Natural killer cell (primary cell): Measurements from ENCODE around the gene TMEM187. TPM values are rescaled to one million over a fixed set of nuclear protein-coding genes. Genes with fewer than 3 reads are reported as not detected.

ENCODE experiments used
- ATAC-seq, 3 donors: fragments of 150-1000 bp in 2 of 3; fragments of 200-7000 bp in 1 of 3; cut with Tn5 transposase; 1 replicate in 1 of 3; 2 replicates in 2 of 3; pipeline ENCODE4 v1.10.0; 2021; ENCODE audit warnings: mild to moderate bottlenecking in 2 of 3, moderate library complexity in 2 of 3
- DNase-seq, 2 donors: peaks; one replicate each; pipeline versions ENCODE4 v3.0.0 to v3.0.0-alpha.2; 2013 to 2021; ENCODE audit warnings: mixed read lengths in 1 of 2
- H3K27ac ChIP-seq: one replicate; pipeline ENCODE4 v1.5.1; 2013; ENCODE audit warnings: mild to moderate bottlenecking, low read length
- H3K27me3 ChIP-seq: one replicate; pipeline ENCODE4 v1.6.1; 2013; ENCODE audit warnings: low read length; ENCODE audit not compliant: control insufficient read depth, insufficient read depth
- H3K36me3 ChIP-seq: one replicate; pipeline ENCODE4 v1.6.1; 2013; ENCODE audit warnings: low read length; ENCODE audit not compliant: control insufficient read depth, insufficient read depth
- H3K4me1 ChIP-seq: one replicate; pipeline ENCODE4 v1.6.1; 2013; ENCODE audit warnings: low read length; ENCODE audit not compliant: control insufficient read depth, insufficient read depth
- H3K4me3 ChIP-seq: one replicate; pipeline ENCODE4 v1.5.1; 2013; ENCODE audit warnings: low read length
- H3K9me3 ChIP-seq: one replicate; pipeline ENCODE4 v1.6.1; 2013; ENCODE audit warnings: low read length; ENCODE audit not compliant: control insufficient read depth, insufficient read depth
- H3K27ac Mint-ChIP-seq, 2 donors: one replicate each; pipeline ENCODE4 v1.8.0; 2022; ENCODE audit warnings: mild to moderate bottlenecking in 2 of 2, mixed read lengths in 2 of 2, moderate library complexity in 1 of 2
- H3K27me3 Mint-ChIP-seq, 2 donors: one replicate each; pipeline ENCODE4 v1.8.0; 2022; ENCODE audit warnings: low read depth in 2 of 2, mixed read lengths in 2 of 2
- H3K36me3 Mint-ChIP-seq: one replicate; pipeline ENCODE4 v1.8.0; 2022; ENCODE audit warnings: mixed read lengths
- H3K4me1 Mint-ChIP-seq, 2 donors: one replicate each; pipeline ENCODE4 v1.8.0; 2022; ENCODE audit warnings: mixed read lengths in 2 of 2
- H3K4me3 Mint-ChIP-seq: one replicate; pipeline ENCODE4 v1.8.0; 2022; ENCODE audit warnings: mild to moderate bottlenecking, moderate library complexity, mixed read lengths
- H3K9me3 Mint-ChIP-seq, 2 donors: one replicate each; pipeline ENCODE4 v1.8.0; 2022; ENCODE audit warnings: mixed read lengths in 2 of 2
- WGBS: methylation state at CpG from one replicate; pipeline ENCODE4 v1.1.7; 2013; ENCODE audit warnings: missing lambda C conversion rate; ENCODE audit not compliant: insufficient coverage; 5-methylcytosine and 5-hydroxymethylcytosine counted together
- intact Hi-C: fragments of 100-400 bp; cut with micrococcal nuclease; formaldehyde crosslinking; loops from one replicate; pipeline ENCODE4 v1.14.2; 2022
- total RNA-seq, 4 donors: library from RNA; stranded (reverse); fragments of 120-200 nt in 1 of 4; gene quantifications; one replicate each; pipeline versions ENCODE4 v1.2.3 to v1.2.4, GENCODE V29; 2013 to 2022
- TF ChIP-seq, protein P1 (sequence below): fragments of 200-600 bp; IDR thresholded peaks from one replicate; pipeline ENCODE4 v1.8.0; 2022; ENCODE audit warnings: antibody characterized with exemption

TMEM187 gene
- total RNA-seq, 3 donors from 2014 or later (not counting 1 experiment from before 2014, with no cell fraction given), result 1.2 to 4.3 (median 1.4) TPM

GRCh38 chrX:153981771-153982533, 9.4 kb downstream of the TMEM187 start:
- intact Hi-C loops, result no loop called here
- H3K4me1 ChIP-seq, result peaks cover 67% of the 10 kb centered on the region
- peak in 1 of 2 donors; percentile 79 for DNase-seq

GRCh38 chrX:153983321-153983801, 10.8 kb downstream of the TMEM187 start:
- TF ChIP-seq, protein P1, sequence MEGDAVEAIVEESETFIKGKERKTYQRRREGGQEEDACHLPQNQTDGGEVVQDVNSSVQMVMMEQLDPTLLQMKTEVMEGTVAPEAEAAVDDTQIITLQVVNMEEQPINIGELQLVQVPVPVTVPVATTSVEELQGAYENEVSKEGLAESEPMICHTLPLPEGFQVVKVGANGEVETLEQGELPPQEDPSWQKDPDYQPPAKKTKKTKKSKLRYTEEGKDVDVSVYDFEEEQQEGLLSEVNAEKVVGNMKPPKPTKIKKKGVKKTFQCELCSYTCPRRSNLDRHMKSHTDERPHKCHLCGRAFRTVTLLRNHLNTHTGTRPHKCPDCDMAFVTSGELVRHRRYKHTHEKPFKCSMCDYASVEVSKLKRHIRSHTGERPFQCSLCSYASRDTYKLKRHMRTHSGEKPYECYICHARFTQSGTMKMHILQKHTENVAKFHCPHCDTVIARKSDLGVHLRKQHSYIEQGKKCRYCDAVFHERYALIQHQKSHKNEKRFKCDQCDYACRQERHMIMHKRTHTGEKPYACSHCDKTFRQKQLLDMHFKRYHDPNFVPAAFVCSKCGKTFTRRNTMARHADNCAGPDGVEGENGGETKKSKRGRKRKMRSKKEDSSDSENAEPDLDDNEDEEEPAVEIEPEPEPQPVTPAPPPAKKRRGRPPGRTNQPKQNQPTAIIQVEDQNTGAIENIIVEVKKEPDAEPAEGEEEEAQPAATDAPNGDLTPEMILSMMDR, result no peak
- Mint-ChIP-seq H3K27me3 (peaks cover 0 to 6% of the 10 kb centered on the region in 2 donors), H3K4me1 (peaks cover 19 to 26% of the 10 kb centered on the region in 2 donors), H3K9me3 (no peaks in the 10 kb centered on the region), H3K27ac (no peak overlapping the region), H3K4me3 (no peak overlapping the region), H3K36me3 (no peaks in the 10 kb centered on the region)
- Histone ChIP-seq H3K9me3 (no peaks in the 10 kb centered on the region), H3K36me3 (no peaks in the 10 kb centered on the region), H3K4me3 (no peak overlapping the region), H3K27me3 (no peaks in the 10 kb centered on the region), H3K4me1 (peaks cover 67% of the 10 kb centered on the region), H3K27ac (peak overlapping the region; percentile 42)
- DNase-seq (peak in 1 of 2 donors; percentile 49), ATAC-seq (peak in 1 of 3 donors; percentile 6)
- 45% methylated on average over 12 of the region's 12 CpGs for WGBS
- intact Hi-C loops, result no loop called here

More at GRCh38 chrX:153981771-153982533, 9.4 kb downstream of the TMEM187 start:
- Mint-ChIP-seq H3K4me3 (peak overlapping the region; percentile 47), H3K27me3 (peaks cover 0 to 6% of the 10 kb centered on the region in 2 donors), H3K4me1 (peaks cover 19 to 26% of the 10 kb centered on the region in 2 donors), H3K36me3 (no peaks in the 10 kb centered on the region), H3K9me3 (no peaks in the 10 kb centered on the region), H3K27ac (peak overlapping the region; percentile 81 to 82)
- 53% methylated on average over 49 of the region's 52 CpGs for WGBS
- TF ChIP-seq, protein P1, result no peak
- Histone ChIP-seq H3K36me3 (no peaks in the 10 kb centered on the region), H3K9me3 (no peaks in the 10 kb centered on the region), H3K27ac (peak overlapping the region; percentile 74), H3K27me3 (no peaks in the 10 kb centered on the region), H3K4me3 (peak overlapping the region; percentile 13)
- ATAC-seq, result peak in 1 of 3 donors; percentile 12

- intact Hi-C loops, result no loop called here
- Histone ChIP-seq H3K4me1 (peaks cover 70% of the 10 kb centered on the region), H3K9me3 (no peaks in the 10 kb centered on the region), H3K27me3 (no peaks in the 10 kb centered on the region), H3K27ac (peak overlapping the region; percentile 84), H3K4me3 (no peak overlapping the region), H3K36me3 (no peaks in the 10 kb centered on the region)
- ATAC-seq (no peak), DNase-seq (peak in 1 of 2 donors; percentile 76)
- Mint-ChIP-seq H3K27me3 (peaks cover 0 to 6% of the 10 kb centered on the region in 2 donors), H3K9me3 (no peaks in the 10 kb centered on the region), H3K27ac (peak overlapping the region; percentile 64 to 76), H3K4me1 (peaks cover 19 to 26% of the 10 kb centered on the region in 2 donors), H3K36me3 (no peaks in the 10 kb centered on the region), H3K4me3 (peak overlapping the region; percentile 40)
- TF ChIP-seq, protein P1, result no peak
- 42% methylated on average over 14 of the region's 20 CpGs for WGBS
These were observed 12.0 kb downstream of the TMEM187 start for GRCh38 chrX:153984351-153985178.
